Heart left ventricle (tissue), 16 donors: Measurements from ENCODE around the gene TIMM8A. TPM values are rescaled to one million over a fixed set of nuclear protein-coding genes. Genes with fewer than 3 reads are reported as not detected.
"Not testable (repeated sequence)": the region's sequence is repeated elsewhere in the genome, so short reads cannot be mapped to it uniquely, and the experiment has no call there.

ENCODE experiments used
- ATAC-seq, 4 donors: fragments of 200-7000 bp; cut with Tn5 transposase; one replicate each; pipeline ENCODE4 v1.9.1; 2020 to 2022; ENCODE audit warnings: moderate library complexity in 4 of 4, mild to moderate bottlenecking in 3 of 4, moderate number of reproducible peaks in 1 of 4
- DNase-seq, 5 donors: peaks; one replicate each; pipeline ENCODE4 v3.0.0-alpha.2; 2020
- H3K27ac ChIP-seq, 12 donors: fragments of 200-600 bp; sonication (generic) in 4 of 12; one replicate each; pipeline versions ENCODE4 v1.5.0 to v1.8.0; 2016 to 2022; ENCODE audit warnings: mild to moderate bottlenecking in 2 of 12
- H3K27me3 ChIP-seq, 9 donors: fragments of 200-600 bp; sonication (generic) in 2 of 9; one replicate each; pipeline versions ENCODE4 v1.5.1 to v1.8.0; 2016 to 2022; ENCODE audit warnings: mild to moderate bottlenecking in 3 of 9
- H3K36me3 ChIP-seq, 9 donors: fragments of 200-600 bp; sonication (generic) in 2 of 9; one replicate each; pipeline versions ENCODE4 v1.5.0 to v1.8.0; 2018 to 2022; ENCODE audit warnings: mild to moderate bottlenecking in 2 of 9
- H3K4me1 ChIP-seq, 12 donors: fragments of 200-600 bp; sonication (generic) in 4 of 12; one replicate each; pipeline versions ENCODE4 v1.5.0 to v1.8.0; 2016 to 2022; ENCODE audit warnings: mild to moderate bottlenecking in 3 of 12
- H3K4me3 ChIP-seq, 12 donors: fragments of 200-600 bp; sonication (generic) in 4 of 12; one replicate each; pipeline versions ENCODE4 v1.5.0 to v1.8.0; 2017 to 2022; ENCODE audit warnings: mild to moderate bottlenecking in 9 of 12, moderate library complexity in 4 of 12
- H3K9me3 ChIP-seq, 12 donors: fragments of 200-600 bp; sonication (generic) in 4 of 12; one replicate each; pipeline versions ENCODE4 v1.5.0 to v1.8.0; 2016 to 2022; ENCODE audit warnings: mild to moderate bottlenecking in 1 of 12
- CTCF ChIP-seq, 12 donors: fragments of 200-600 bp; sonication (generic) in 4 of 12; IDR thresholded peaks; one replicate each; pipeline versions ENCODE4 v1.5.0 to v1.8.0; 2018 to 2022; ENCODE audit warnings: antibody characterized with exemption in 12 of 12, mild to moderate bottlenecking in 5 of 12
- POLR2A ChIP-seq, 2 donors: fragments of 450-650 bp; IDR thresholded peaks; one replicate each; pipeline ENCODE4 v1.6.1; 2017; ENCODE audit warnings: antibody characterized with exemption in 2 of 2, mild to moderate bottlenecking in 2 of 2, moderate library complexity in 2 of 2
- WGBS, 4 donors: extraction: QIAGEN DNeasy Blood & Tissue Kit in 2 of 4; methylation state at CpG; one replicate each; pipeline versions ENCODE4 v1.1.5 to v1.1.7; 2013 to 2018; 5-methylcytosine and 5-hydroxymethylcytosine counted together
- intact Hi-C, 10 donors: fragments of 100-400 bp; cut with DNase I; formaldehyde crosslinking; loops; one replicate each; pipeline versions ENCODE4 v1.11.1 to v1.14.2; 2022
- polyA plus RNA-seq, 2 donors: library from polyadenylated mRNA; stranded (reverse); fragments of 200-250 nt; gene quantifications; one replicate each; pipeline ENCODE4 v1.2.3, GENCODE V29; 2013
- total RNA-seq, 9 donors: library from RNA; depleted of rRNA in 2 of 9; stranded (reverse); fragments of >200 nt in 2 of 9; fragmentation: NEBNext Ultra II Directional in 3 of 9; extraction: Animal tissue kit (Norgen Biotek cat#: 25700) in 3 of 9; gene quantifications; one replicate each; pipeline versions ENCODE4 v1.1.0 to v1.2.4, GENCODE V29; 2016 to 2023
- donor health status: ischemic (EF 13 %, LVEDD 7.1; RV severe dilation, severe dysfunction).
- donor health status: healthy with polysubstance abuse.
- donor health status: DM: no; HTN: yes; CAD: no.
- donor health status: DM: no; HTN: no; CAD: no.
- donor health status: ischemic (EF 25% LVEDD 6.9; RV normal size, moderate dysfunction).
- donor health status: ischemic (EF 25% LVEDD 5.7; RV mildly dilated, moderate dysfunction).
- donor health status: healthy.
- donor health status: DM: yes; HTN: yes; CAD: no.
- donor health status: ischemic (EF 35%, LVEDD 5.7; RV mildly dilated, moderate dysfunction).
- donor health status: nonischemic (EF 11% LVEDD 7.7; RV severe dilation, severe dysfunction).
- donor health status: DM: yes; HTN: yes; CAD: no.
- donor health status: PGD.
- donor health status: ischemic (EF 29% LVEDD 5.4; RV normal size, mild dysfunction).
- donor health status: nonischemic (EF 23%, LVEDD 6.1; RV moderate dilation, normal function).

The TIMM8A gene
- total and polyA plus RNA-seq, 11 donors: 2.9 to 29.4 (median 17.5) TPM

GRCh38 chrX:101337776-101338271 lies 10.7 kb downstream of the TIMM8A start:
- Histone ChIP-seq H3K4me3 (no peak overlapping the region), H3K36me3 (no peaks in the 10 kb centered on the region), H3K27ac (no peak overlapping the region), H3K27me3 (peaks cover 0 to 3% (median 0%) of the 10 kb centered on the region in 9 donors), H3K4me1 (no peaks in the 10 kb centered on the region), H3K9me3 (no peaks in the 10 kb centered on the region)
- intact Hi-C loops: no loop called here
- no peak for ATAC-seq
- TF ChIP-seq POLR2A (IDR thresholded peaks at IDR 0.05): no peak
- TF ChIP-seq CTCF (IDR thresholded peaks at IDR 0.05): no peak
- DNase-seq: no peak
- WGBS, 4 donors: 85 to 93% (median 87%) methylated on average over 4 of the region's 4 CpGs

GRCh38 chrX:101334310-101334709 lies 14.2 kb downstream of the TIMM8A start:
- H3K27me3 ChIP-seq, H3K9me3 ChIP-seq, intact Hi-C loops, DNase-seq, H3K27ac ChIP-seq, H3K4me1 ChIP-seq, H3K4me3 ChIP-seq, H3K36me3 ChIP-seq, ATAC-seq: not testable (repeated sequence)
- WGBS, 4 donors: 68 to 78% (median 72%) methylated on average over 7 of the region's 7 CpGs

GRCh38 chrX:101326600-101326999 lies 21.9 kb downstream of the TIMM8A start:
- H3K36me3 ChIP-seq, intact Hi-C loops, H3K27ac ChIP-seq, H3K9me3 ChIP-seq, DNase-seq, ATAC-seq, H3K4me3 ChIP-seq, H3K4me1 ChIP-seq, H3K27me3 ChIP-seq: not testable (repeated sequence)
- 70 to 85% (median 79%) methylated on average over 3 of the region's 3 CpGs for WGBS, 4 donors

- 85 to 95% (median 94%) methylated on average over 1 of the region's 1 CpG for WGBS, 4 donors
- Histone ChIP-seq H3K36me3 (no peaks in the 10 kb centered on the region), H3K27me3 (peaks cover 0 to 14% (median 0%) of the 10 kb centered on the region in 9 donors), H3K4me1 (no peaks in the 10 kb centered on the region), H3K27ac (no peak overlapping the region), H3K9me3 (no peaks in the 10 kb centered on the region), H3K4me3 (no peak overlapping the region)
- TF ChIP-seq POLR2A (IDR thresholded peaks at IDR 0.05) (no peak), CTCF (IDR thresholded peaks at IDR 0.05) (no peak)
- ATAC-seq (no peak), DNase-seq (no peak)
- intact Hi-C loops: no loop called here
These were observed 44.8 kb downstream of the TIMM8A start for GRCh38 chrX:101303790-101304189.

Other genes starting within 250 kb of the TIMM8A start
- gene DRP2, start 129.0 kb downstream of the TIMM8A start, total RNA-seq: under 1 TPM in 5 of 9 donors, not detected in 4; 0.05 to 0.11 (median 0.08) TPM
- under 1 TPM; 0.01 to 0.04 TPM for gene DRP2, start 129.0 kb downstream of the TIMM8A start, polyA plus RNA-seq
- gene TAF7L, start 57.4 kb downstream of the TIMM8A start, total RNA-seq: not detected
- gene TAF7L, start 57.4 kb downstream of the TIMM8A start, polyA plus RNA-seq: under 1 TPM in 1 of 2 donors, not detected in 1; 0.04 TPM
- 10 to 100 TPM in 1 of 9 donors, 1 to 10 TPM in 4, under 1 TPM in 4; 0.25 to 18.8 (median 1.6) TPM for gene BTK, start 37.4 kb upstream of the TIMM8A start, total RNA-seq
- gene BTK, start 37.4 kb upstream of the TIMM8A start, polyA plus RNA-seq: 1 to 10 TPM; 1.4 to 1.5 TPM
- gene RPL36A, start 42.3 kb upstream of the TIMM8A start, total RNA-seq: 100 to 1,000 TPM in 2 of 9 donors, 10 to 100 TPM in 7; 47.8 to 757 (median 69.7) TPM
- 1,000 to 10,000 TPM; 1,215 to 2,246 TPM for gene RPL36A, start 42.3 kb upstream of the TIMM8A start, polyA plus RNA-seq
- 10 to 100 TPM in 7 of 9 donors, 1 to 10 TPM in 2; 5.2 to 27.5 (median 11.1) TPM for gene GLA, start 59.2 kb upstream of the TIMM8A start, total RNA-seq
- 10 to 100 TPM; 16.4 to 19.9 TPM for gene GLA, start 59.2 kb upstream of the TIMM8A start, polyA plus RNA-seq
- 10 to 100 TPM; 36.5 to 71.8 (median 56.8) TPM for gene HNRNPH2, start 59.5 kb upstream of the TIMM8A start, total RNA-seq
- gene HNRNPH2, start 59.5 kb upstream of the TIMM8A start, polyA plus RNA-seq: 10 to 100 TPM; 37.0 to 71.9 TPM
- 10 to 100 TPM in 1 of 9 donors, 1 to 10 TPM in 8; 1.1 to 11.0 (median 5.1) TPM for gene ARMCX4, start 136.7 kb upstream of the TIMM8A start, total RNA-seq
- 10 to 100 TPM in 1 of 2 donors, 1 to 10 TPM in 1; 4.2 to 21.1 TPM for gene ARMCX4, start 136.7 kb upstream of the TIMM8A start, polyA plus RNA-seq
- gene ARMCX1, start 201.8 kb upstream of the TIMM8A start, total RNA-seq: 10 to 100 TPM; 25.6 to 50.4 (median 32.9) TPM
- gene ARMCX1, start 201.8 kb upstream of the TIMM8A start, polyA plus RNA-seq: 10 to 100 TPM; 15.2 to 26.2 TPM